GM23338 (cell line): Measurements from ENCODE around the gene SMYD3. TPM values are rescaled to one million over a fixed set of nuclear protein-coding genes. Genes with fewer than 3 reads are reported as not detected.

Experiments
- ATAC-seq: fragments of 200-7000 bp; cut with Tn5 transposase; 3 replicates; pipeline ENCODE4 v1.9.1; 2020
- DNase-seq: peaks from one replicate; pipeline ENCODE4 v3.0.0-alpha.2; 2015; ENCODE audit warnings: low spot score
- H2AFZ ChIP-seq: fragments of 200-600 bp; sonication (generic); 2 replicates; pipeline ENCODE4 v1.8.0; 2016; ENCODE audit warnings: antibody characterized with exemption, mild to moderate bottlenecking, moderate library complexity
- H3F3A ChIP-seq: fragments of 200-600 bp; sonication (generic); replicated peaks from 2 replicates; pipeline ENCODE4 v1.8.0; 2017; ENCODE audit warnings: antibody characterized with exemption, mixed run types, low read depth
- H3K27ac ChIP-seq: fragments of 200-600 bp; sonication (generic); 2 replicates; pipeline ENCODE4 v1.6.1; 2016; ENCODE audit warnings: low read depth
- H3K27me3 ChIP-seq: fragments of 200-600 bp; sonication (generic); 2 replicates; pipeline ENCODE4 v1.8.0; 2016; ENCODE audit warnings: mild to moderate bottlenecking, mixed run types, moderate library complexity; ENCODE audit not compliant: insufficient read depth
- H3K36me3 ChIP-seq: fragments of 200-600 bp; sonication (generic); 2 replicates; pipeline ENCODE4 v1.8.0; 2016; ENCODE audit warnings: mild to moderate bottlenecking; ENCODE audit not compliant: insufficient read depth
- H3K4me1 ChIP-seq: fragments of 200-600 bp; sonication (generic); 2 replicates; pipeline ENCODE4 v1.8.0; 2016; ENCODE audit warnings: mild to moderate bottlenecking, moderate library complexity; ENCODE audit not compliant: insufficient read depth
- H3K4me2 ChIP-seq: fragments of 200-600 bp; sonication (generic); 2 replicates; pipeline ENCODE4 v1.7.1; 2017; ENCODE audit warnings: mixed run types
- H3K4me3 ChIP-seq: fragments of 200-600 bp; sonication (generic); 2 replicates; pipeline ENCODE4 v1.6.1; 2016; ENCODE audit warnings: mixed run types
- H3K79me2 ChIP-seq: fragments of 200-600 bp; sonication (generic); replicated peaks from 2 replicates; pipeline ENCODE4 v1.8.0; 2017; ENCODE audit warnings: mild to moderate bottlenecking; ENCODE audit not compliant: insufficient read depth
- H3K9me2 ChIP-seq: fragments of 200-600 bp; sonication (generic); 2 replicates; pipeline ENCODE4 v1.8.0; 2017; ENCODE audit not compliant: insufficient read depth
- H4K20me1 ChIP-seq: fragments of 200-600 bp; sonication (generic); replicated peaks from 2 replicates; pipeline ENCODE4 v1.8.0; 2017; ENCODE audit warnings: mild to moderate bottlenecking; ENCODE audit not compliant: insufficient read depth
- H3K27ac Mint-ChIP-seq: 2 replicates; pipeline ENCODE4 v1.8.0; 2020; ENCODE audit warnings: inconsistent platforms, mild to moderate bottlenecking, moderate library complexity, mixed read lengths
- H3K27me3 Mint-ChIP-seq: 3 replicates; pipeline ENCODE4 v1.8.0; 2022; ENCODE audit warnings: low read depth, mild to moderate bottlenecking, moderate library complexity, mixed read lengths, inconsistent platforms; ENCODE audit not compliant: insufficient read depth, poor library complexity
- H3K36me3 Mint-ChIP-seq: 3 replicates; pipeline ENCODE4 v1.8.0; 2021; ENCODE audit warnings: low read depth, mild to moderate bottlenecking, inconsistent platforms, moderate library complexity, mixed read lengths
- H3K4me1 Mint-ChIP-seq: 3 replicates; pipeline ENCODE4 v1.8.0; 2020; ENCODE audit warnings: mild to moderate bottlenecking, inconsistent platforms, mixed read lengths
- H3K4me3 Mint-ChIP-seq: 3 replicates; pipeline ENCODE4 v1.8.0; 2021; ENCODE audit warnings: moderate library complexity, mild to moderate bottlenecking, inconsistent platforms, mixed read lengths
- H3K9me3 Mint-ChIP-seq: 3 replicates; pipeline ENCODE4 v1.8.0; 2020; ENCODE audit warnings: moderate library complexity, mild to moderate bottlenecking, inconsistent platforms, mixed read lengths
- CREB1 ChIP-seq: fragments of 250-450 bp; sonication (Bioruptor Pico); IDR thresholded peaks from 2 replicates; pipeline ENCODE4 v1.5.0; 2020; ENCODE audit warnings: low read depth, mild to moderate bottlenecking, moderate library complexity
- CTCF ChIP-seq, 2 experiments: fragments of 200-600 bp in 1 of 2; sonication (generic) in 1 of 2; conservative IDR thresholded peaks; 2 replicates each; pipeline versions ENCODE4 v1.5.1 to v1.6.1; 2016 to 2017; ENCODE audit warnings: antibody characterized with exemption in 2 of 2, low read depth in 2 of 2, mild to moderate bottlenecking in 2 of 2, moderate library complexity in 1 of 2
- ETS1 ChIP-seq: IDR thresholded peaks from 2 replicates; pipeline ENCODE4 v1.6.1; 2016; ENCODE audit warnings: antibody characterized with exemption
- EZH2 ChIP-seq: fragments of 200-600 bp; sonication (generic); IDR thresholded peaks from one replicate; pipeline ENCODE4 v1.8.0; 2017; ENCODE audit warnings: antibody characterized with exemption, mild to moderate bottlenecking, low read depth; ENCODE audit not compliant: unreplicated experiment
- EZH2phosphoT487 ChIP-seq: fragments of 200-600 bp; sonication (generic); IDR thresholded peaks from one replicate; pipeline ENCODE4 v1.8.1; 2018; ENCODE audit warnings: antibody characterized with exemption; ENCODE audit not compliant: unreplicated experiment
- JUNB ChIP-seq: IDR thresholded peaks from one replicate; pipeline ENCODE4 v1.6.1; 2016; ENCODE audit warnings: antibody characterized with exemption; ENCODE audit not compliant: unreplicated experiment
- NANOG ChIP-seq: IDR thresholded peaks from 2 replicates; pipeline ENCODE4 v1.6.1; 2016; ENCODE audit warnings: antibody characterized with exemption, borderline replicate concordance
- POLR2AphosphoS5 ChIP-seq: IDR thresholded peaks from 2 replicates; pipeline ENCODE4 v1.6.1; 2016; ENCODE audit warnings: antibody characterized with exemption, low read depth
- REST ChIP-seq: IDR thresholded peaks from one replicate; pipeline ENCODE4 v1.6.1; 2018; ENCODE audit warnings: antibody characterized with exemption; ENCODE audit not compliant: unreplicated experiment
- STAT1 ChIP-seq: IDR thresholded peaks from one replicate; pipeline ENCODE4 v1.6.1; 2016; ENCODE audit warnings: antibody characterized with exemption; ENCODE audit not compliant: unreplicated experiment
- ZNF114 ChIP-seq: fragments of 250-450 bp; sonication (Bioruptor Pico); IDR thresholded peaks from 2 replicates; pipeline ENCODE4 v1.5.0; 2020; ENCODE audit warnings: mild to moderate bottlenecking, moderate library complexity
- ZNF331 ChIP-seq: fragments of 250-450 bp; sonication (Bioruptor Pico); IDR thresholded peaks from 2 replicates; pipeline ENCODE4 v1.5.0; 2020; ENCODE audit warnings: low read depth, mild to moderate bottlenecking, moderate library complexity
- ZNF462 ChIP-seq: fragments of 250-450 bp; sonication (Bioruptor Pico); IDR thresholded peaks from 2 replicates; pipeline ENCODE4 v1.5.0; 2020; ENCODE audit warnings: mild to moderate bottlenecking, moderate library complexity
- polyA plus RNA-seq: library from polyadenylated mRNA; unstranded; fragments of >200 nt; fragmentation: Nextera tagmentation; extraction: Ambion mirVana; gene quantifications from 2 replicates; pipeline ENCODE4 v1.2.1, GENCODE V29; 2016
- total RNA-seq: library from RNA; depleted of rRNA; stranded (reverse); fragments of >200 nt; shearing (Covaris generic); gene quantifications from 2 replicates; pipeline ENCODE4 v1.2.3, GENCODE V29; 2014

The SMYD3 gene
- total and polyA plus RNA-seq, 2 experiments from 2014 or later = 31.8 to 34.4 TPM

- TF ChIP-seq CTCF (conservative IDR thresholded peaks at IDR 0.05; ENCODE audit: low read depth in 2 of 2) (no peak), ZNF331 (no peak), JUNB (no peak), STAT1 (no peak), EZH2phosphoT487 (no peak), ZNF462 (CRISPR knock-in tag) (no peak), NANOG (no peak), REST (no peak), ETS1 (no peak), EZH2 (no peak), CREB1 (no peak), ZNF114 (CRISPR knock-in tag) (no peak), POLR2AphosphoS5 (no peak)
- Mint-ChIP-seq H3K4me1 (peaks cover 6% of the 10 kb centered on the region; the same call in 2 of the 3 replicates), H3K27me3 (no peaks in the 10 kb centered on the region), H3K36me3 (no peaks in the 10 kb centered on the region), H3K9me3 (no peaks in the 10 kb centered on the region), H3K27ac (no peak overlapping the region), H3K4me3 (no peak overlapping the region)
- no peaks in the 10 kb centered on the region for H4K20me1 ChIP-seq
- ATAC-seq = no peak
- H3K79me2 ChIP-seq = no peaks in the 10 kb centered on the region
- H3K4me2 ChIP-seq = no peak overlapping the region
- no peaks in the 10 kb centered on the region for H3K4me1 ChIP-seq
- H3F3A ChIP-seq = no peaks in the 10 kb centered on the region
- H3K27me3 ChIP-seq = no peaks in the 10 kb centered on the region
- DNase-seq = no peak
- H3K4me3 ChIP-seq = no peak overlapping the region
- no peak overlapping the region for H3K27ac ChIP-seq
- no peaks in the 10 kb centered on the region for H3K9me2 ChIP-seq
- no peak overlapping the region for H2AFZ ChIP-seq
- no peaks in the 10 kb centered on the region for H3K36me3 ChIP-seq
Observed at GRCh38 chr1:246099570-246099969, 407.5 kb downstream of the SMYD3 start.
